ENCODE data around the gene ACY1.

DNA sequence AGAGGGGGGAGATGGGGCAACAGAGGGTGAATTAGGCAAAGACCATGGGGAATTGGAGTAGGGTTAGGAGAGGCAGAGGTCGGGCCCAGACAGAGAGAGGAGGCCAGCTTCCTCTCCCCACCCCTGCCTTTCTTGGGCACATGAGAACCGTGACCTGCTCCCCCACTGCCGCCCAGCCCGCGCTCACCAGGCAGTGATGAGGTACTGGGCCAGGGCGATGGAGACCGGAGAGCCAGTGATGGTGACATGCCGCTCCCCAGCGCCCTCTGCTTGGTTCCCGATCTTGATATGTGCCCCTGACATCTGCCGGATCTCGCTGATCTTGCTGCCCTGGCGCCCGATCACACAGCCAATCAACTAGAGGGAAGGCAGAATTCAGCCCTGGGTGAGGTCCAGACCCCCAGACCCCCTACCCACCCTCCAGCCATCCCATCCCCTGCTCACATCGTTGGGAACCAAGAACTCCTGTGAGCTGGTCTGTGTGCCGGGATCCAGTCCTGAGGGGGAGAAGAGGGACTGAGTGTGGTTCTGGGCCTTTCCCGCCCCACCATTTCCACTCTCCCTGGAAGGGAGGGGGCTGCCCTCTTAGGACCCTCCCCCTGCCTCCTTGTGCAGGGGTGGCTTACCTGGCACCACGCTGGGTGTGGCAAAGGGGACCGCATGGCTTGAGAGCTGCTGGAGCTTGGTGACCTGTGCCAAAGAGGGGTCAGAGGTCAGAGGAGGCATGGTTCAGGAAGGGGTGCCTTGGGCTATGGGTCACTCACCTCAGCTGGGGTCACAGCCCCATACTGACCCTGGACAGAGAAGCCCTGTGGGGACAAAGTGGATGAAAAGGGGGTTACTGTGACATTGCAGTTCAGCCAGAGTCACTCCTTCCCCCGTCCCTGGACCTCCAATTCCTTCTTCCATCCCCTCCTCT lies 24.5 kb upstream of the ACY1 start:
- TF ChIP-seq, protein P1, sequence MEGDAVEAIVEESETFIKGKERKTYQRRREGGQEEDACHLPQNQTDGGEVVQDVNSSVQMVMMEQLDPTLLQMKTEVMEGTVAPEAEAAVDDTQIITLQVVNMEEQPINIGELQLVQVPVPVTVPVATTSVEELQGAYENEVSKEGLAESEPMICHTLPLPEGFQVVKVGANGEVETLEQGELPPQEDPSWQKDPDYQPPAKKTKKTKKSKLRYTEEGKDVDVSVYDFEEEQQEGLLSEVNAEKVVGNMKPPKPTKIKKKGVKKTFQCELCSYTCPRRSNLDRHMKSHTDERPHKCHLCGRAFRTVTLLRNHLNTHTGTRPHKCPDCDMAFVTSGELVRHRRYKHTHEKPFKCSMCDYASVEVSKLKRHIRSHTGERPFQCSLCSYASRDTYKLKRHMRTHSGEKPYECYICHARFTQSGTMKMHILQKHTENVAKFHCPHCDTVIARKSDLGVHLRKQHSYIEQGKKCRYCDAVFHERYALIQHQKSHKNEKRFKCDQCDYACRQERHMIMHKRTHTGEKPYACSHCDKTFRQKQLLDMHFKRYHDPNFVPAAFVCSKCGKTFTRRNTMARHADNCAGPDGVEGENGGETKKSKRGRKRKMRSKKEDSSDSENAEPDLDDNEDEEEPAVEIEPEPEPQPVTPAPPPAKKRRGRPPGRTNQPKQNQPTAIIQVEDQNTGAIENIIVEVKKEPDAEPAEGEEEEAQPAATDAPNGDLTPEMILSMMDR (IDR thresholded peaks at IDR 0.05), result no peak
- TF ChIP-seq EP300 (IDR thresholded peaks at IDR 0.05), result no peak
- TF ChIP-seq POLR2A (IDR thresholded peaks at IDR 0.05), result no peak
- TF ChIP-seq POLR2AphosphoS5 (IDR thresholded peaks at IDR 0.05), result no peak
